WTC11 (cell line): ENCODE data around the gene MAGI2. TPM values are rescaled to one million over a fixed set of nuclear protein-coding genes. Genes with fewer than 3 reads are reported as not detected.

Experiments
- ATAC-seq: fragments of 200-7000 bp; cut with Tn5 transposase; 2 replicates; pipeline ENCODE4 v1.10.0; 2021; ENCODE audit warnings: mild to moderate bottlenecking, moderate library complexity
- CTCF ChIA-PET: fragments of 300-600 bp; sonication (Branson Sonifier 250); formaldehyde crosslinking; loops from one replicate; lab custom pipeline; 2021; ENCODE audit warnings: antibody characterized with exemption; lab: Charles Lee
- POLR2A ChIA-PET: fragments of 350-600 bp; sonication (Branson Sonifier 250); formaldehyde crosslinking; loops from one replicate; lab custom pipeline; 2021; ENCODE audit warnings: antibody characterized with exemption; lab: Charles Lee
- DNase-seq: peaks from one replicate; pipeline ENCODE4 v3.0.0; 2021; ENCODE audit warnings: low spot score
- H3K27ac Mint-ChIP-seq: 2 replicates; pipeline ENCODE4 v1.8.0; 2021; ENCODE audit warnings: mixed read lengths
- H3K27me3 Mint-ChIP-seq: 2 replicates; pipeline ENCODE4 v1.8.0; 2021; ENCODE audit warnings: low read depth, mild to moderate bottlenecking, moderate library complexity, mixed read lengths
- H3K36me3 Mint-ChIP-seq: 2 replicates; pipeline ENCODE4 v1.8.0; 2021; ENCODE audit warnings: mixed read lengths
- H3K4me1 Mint-ChIP-seq: 2 replicates; pipeline ENCODE4 v1.8.0; 2022; ENCODE audit warnings: mixed read lengths
- H3K4me3 Mint-ChIP-seq: 2 replicates; pipeline ENCODE4 v1.8.0; 2021; ENCODE audit warnings: mild to moderate bottlenecking, moderate library complexity, mixed read lengths
- H3K9me3 Mint-ChIP-seq: 2 replicates; pipeline ENCODE4 v1.8.0; 2021; ENCODE audit warnings: mixed read lengths
- ATF1 ChIP-seq: sonication (generic); formaldehyde crosslinking; IDR thresholded peaks from 2 replicates; pipeline ENCODE4 v1.8.1; 2023; ENCODE audit warnings: mild to moderate bottlenecking, moderate library complexity, missing genetic modification reagents
- ATF2 ChIP-seq: sonication (generic); formaldehyde crosslinking; IDR thresholded peaks from 2 replicates; pipeline ENCODE4 v1.8.1; 2022; ENCODE audit warnings: low read depth, missing genetic modification reagents, borderline replicate concordance
- FOXP1 ChIP-seq: sonication (generic); formaldehyde crosslinking; IDR thresholded peaks from 2 replicates; pipeline ENCODE4 v1.8.0; 2022; ENCODE audit warnings: missing genetic modification reagents, mild to moderate bottlenecking, moderate library complexity, borderline replicate concordance
- IRF2 ChIP-seq: sonication (generic); formaldehyde crosslinking; IDR thresholded peaks from 2 replicates; pipeline ENCODE4 v1.8.0; 2022; ENCODE audit warnings: low read depth, missing genetic modification reagents, borderline replicate concordance
- KAT7 ChIP-seq: sonication (generic); formaldehyde crosslinking; IDR thresholded peaks from 2 replicates; pipeline ENCODE4 v1.8.1; 2023; ENCODE audit warnings: missing genetic modification reagents, mild to moderate bottlenecking, borderline replicate concordance
- NFE2L1 ChIP-seq: sonication (generic); formaldehyde crosslinking; IDR thresholded peaks from 2 replicates; pipeline ENCODE4 v1.8.1; 2023; ENCODE audit warnings: missing genetic modification reagents
- NFYB ChIP-seq: sonication (generic); formaldehyde crosslinking; conservative IDR thresholded peaks from 2 replicates; pipeline ENCODE4 v1.8.0; 2022; ENCODE audit warnings: low read depth, missing genetic modification reagents
- NR3C1 ChIP-seq: sonication (generic); formaldehyde crosslinking; conservative IDR thresholded peaks from 2 replicates; pipeline ENCODE4 v1.8.1; 2023; ENCODE audit warnings: low read depth, mild to moderate bottlenecking, missing genetic modification reagents
- OVOL2 ChIP-seq: fragments of 250-450 bp; sonication (Bioruptor Pico); IDR thresholded peaks from 2 replicates; pipeline ENCODE4 v1.9.0; 2021; ENCODE audit warnings: mild to moderate bottlenecking, borderline replicate concordance
- TCF7 ChIP-seq: sonication (generic); formaldehyde crosslinking; IDR thresholded peaks from 2 replicates; pipeline ENCODE4 v1.8.0; 2022; ENCODE audit warnings: mild to moderate bottlenecking, low read depth, missing genetic modification reagents, moderate library complexity
- ZNF121 ChIP-seq: sonication (generic); formaldehyde crosslinking; IDR thresholded peaks from 2 replicates; pipeline ENCODE4 v1.8.0; 2023; ENCODE audit warnings: missing genetic modification reagents
- ZNF232 ChIP-seq: sonication (generic); formaldehyde crosslinking; IDR thresholded peaks from 2 replicates; pipeline ENCODE4 v1.8.0; 2022; ENCODE audit warnings: mild to moderate bottlenecking, missing genetic modification reagents
- ZNF263 ChIP-seq: sonication (generic); formaldehyde crosslinking; IDR thresholded peaks from 2 replicates; pipeline ENCODE4 v1.8.1; 2022; ENCODE audit warnings: low read depth, mild to moderate bottlenecking, moderate library complexity, missing genetic modification reagents
- ZNF671 ChIP-seq: fragments of 250-450 bp; sonication (Bioruptor Pico); IDR thresholded peaks from 2 replicates; pipeline ENCODE4 v1.8.0; 2021; ENCODE audit warnings: mild to moderate bottlenecking
- total RNA-seq: library from RNA; stranded (reverse); gene quantifications from 3 replicates; pipeline ENCODE4 v1.2.3, GENCODE V29; 2021
- TF ChIP-seq, protein P1 (sequence below): fragments of 200-600 bp; IDR thresholded peaks from 2 replicates; pipeline ENCODE4 v1.8.0; 2022; ENCODE audit warnings: antibody characterized with exemption
- TF ChIP-seq, protein P2 (sequence below): sonication (generic); formaldehyde crosslinking; conservative IDR thresholded peaks from 2 replicates; pipeline ENCODE4 v1.8.1; 2023; ENCODE audit warnings: mild to moderate bottlenecking, low read depth, missing genetic modification reagents, moderate library complexity
- TF ChIP-seq, protein P3 (sequence below): sonication (generic); formaldehyde crosslinking; IDR thresholded peaks from 2 replicates; pipeline ENCODE4 v1.8.0; 2023; ENCODE audit warnings: mild to moderate bottlenecking, missing genetic modification reagents

MAGI2 gene
- total RNA-seq, 1 experiment from 2014 or later, result 26.6 TPM

DNA sequence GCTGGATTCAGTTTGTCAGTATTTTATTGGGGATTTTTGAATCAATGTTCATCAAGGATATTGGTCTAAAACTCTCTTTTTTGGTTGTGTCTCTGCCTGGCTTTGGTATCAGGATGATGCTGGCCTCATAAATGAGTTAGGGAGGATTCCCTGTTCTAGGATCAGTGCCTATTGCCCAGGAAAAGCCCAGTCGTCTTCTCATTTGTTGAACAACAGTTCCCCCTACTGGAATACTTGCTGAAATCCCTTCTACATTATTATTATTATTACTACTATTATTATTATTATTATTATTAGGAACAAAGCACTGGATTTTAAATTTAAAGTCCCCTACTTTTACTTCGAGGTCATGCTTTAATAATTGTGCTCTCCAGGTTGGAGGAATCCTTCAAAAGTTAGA, 528.9 kb downstream of the MAGI2 start:
- Mint-ChIP-seq H3K4me1 (no peaks in the 10 kb centered on the region), H3K27me3 (no peaks in the 10 kb centered on the region), H3K9me3 (peaks cover 5% of the 10 kb centered on the region), H3K27ac (no peak overlapping the region), H3K36me3 (peaks cover 5% of the 10 kb centered on the region; the same call in 1 of the 2 replicates), H3K4me3 (no peak overlapping the region)
- CTCF ChIA-PET, result no interaction called here
- POLR2A ChIA-PET, result no interaction called here
- TF ChIP-seq IRF2 (CRISPR knock-in tag) (no peak), ZNF121 (no peak), OVOL2 (CRISPR knock-in tag) (no peak), ZNF232 (no peak), ZNF263 (CRISPR knock-in tag) (peak; percentile 33; the same call in 1 of the 2 replicates), NFYB (CRISPR knock-in tag) (no peak), TCF7 (CRISPR knock-in tag) (no peak)
- TF ChIP-seq, protein P1, sequence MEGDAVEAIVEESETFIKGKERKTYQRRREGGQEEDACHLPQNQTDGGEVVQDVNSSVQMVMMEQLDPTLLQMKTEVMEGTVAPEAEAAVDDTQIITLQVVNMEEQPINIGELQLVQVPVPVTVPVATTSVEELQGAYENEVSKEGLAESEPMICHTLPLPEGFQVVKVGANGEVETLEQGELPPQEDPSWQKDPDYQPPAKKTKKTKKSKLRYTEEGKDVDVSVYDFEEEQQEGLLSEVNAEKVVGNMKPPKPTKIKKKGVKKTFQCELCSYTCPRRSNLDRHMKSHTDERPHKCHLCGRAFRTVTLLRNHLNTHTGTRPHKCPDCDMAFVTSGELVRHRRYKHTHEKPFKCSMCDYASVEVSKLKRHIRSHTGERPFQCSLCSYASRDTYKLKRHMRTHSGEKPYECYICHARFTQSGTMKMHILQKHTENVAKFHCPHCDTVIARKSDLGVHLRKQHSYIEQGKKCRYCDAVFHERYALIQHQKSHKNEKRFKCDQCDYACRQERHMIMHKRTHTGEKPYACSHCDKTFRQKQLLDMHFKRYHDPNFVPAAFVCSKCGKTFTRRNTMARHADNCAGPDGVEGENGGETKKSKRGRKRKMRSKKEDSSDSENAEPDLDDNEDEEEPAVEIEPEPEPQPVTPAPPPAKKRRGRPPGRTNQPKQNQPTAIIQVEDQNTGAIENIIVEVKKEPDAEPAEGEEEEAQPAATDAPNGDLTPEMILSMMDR, result peak; percentile 33; the same call in 1 of the 2 replicates
- no peak for ATAC-seq
- DNase-seq, result no peak

GRCh38 chr7:78912781-78913180, 540.7 kb downstream of the MAGI2 start:
- Mint-ChIP-seq H3K27ac (no peak overlapping the region), H3K4me1 (no peaks in the 10 kb centered on the region), H3K36me3 (no peaks in the 10 kb centered on the region), H3K27me3 (no peaks in the 10 kb centered on the region), H3K9me3 (peaks cover 3% of the 10 kb centered on the region; the same call in 1 of the 2 replicates), H3K4me3 (no peak overlapping the region)
- TF ChIP-seq NR3C1 (CRISPR knock-in tag), result no peak
- TF ChIP-seq, protein P2, sequence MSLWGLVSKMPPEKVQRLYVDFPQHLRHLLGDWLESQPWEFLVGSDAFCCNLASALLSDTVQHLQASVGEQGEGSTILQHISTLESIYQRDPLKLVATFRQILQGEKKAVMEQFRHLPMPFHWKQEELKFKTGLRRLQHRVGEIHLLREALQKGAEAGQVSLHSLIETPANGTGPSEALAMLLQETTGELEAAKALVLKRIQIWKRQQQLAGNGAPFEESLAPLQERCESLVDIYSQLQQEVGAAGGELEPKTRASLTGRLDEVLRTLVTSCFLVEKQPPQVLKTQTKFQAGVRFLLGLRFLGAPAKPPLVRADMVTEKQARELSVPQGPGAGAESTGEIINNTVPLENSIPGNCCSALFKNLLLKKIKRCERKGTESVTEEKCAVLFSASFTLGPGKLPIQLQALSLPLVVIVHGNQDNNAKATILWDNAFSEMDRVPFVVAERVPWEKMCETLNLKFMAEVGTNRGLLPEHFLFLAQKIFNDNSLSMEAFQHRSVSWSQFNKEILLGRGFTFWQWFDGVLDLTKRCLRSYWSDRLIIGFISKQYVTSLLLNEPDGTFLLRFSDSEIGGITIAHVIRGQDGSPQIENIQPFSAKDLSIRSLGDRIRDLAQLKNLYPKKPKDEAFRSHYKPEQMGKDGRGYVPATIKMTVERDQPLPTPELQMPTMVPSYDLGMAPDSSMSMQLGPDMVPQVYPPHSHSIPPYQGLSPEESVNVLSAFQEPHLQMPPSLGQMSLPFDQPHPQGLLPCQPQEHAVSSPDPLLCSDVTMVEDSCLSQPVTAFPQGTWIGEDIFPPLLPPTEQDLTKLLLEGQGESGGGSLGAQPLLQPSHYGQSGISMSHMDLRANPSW, result no peak
- TF ChIP-seq, protein P3, sequence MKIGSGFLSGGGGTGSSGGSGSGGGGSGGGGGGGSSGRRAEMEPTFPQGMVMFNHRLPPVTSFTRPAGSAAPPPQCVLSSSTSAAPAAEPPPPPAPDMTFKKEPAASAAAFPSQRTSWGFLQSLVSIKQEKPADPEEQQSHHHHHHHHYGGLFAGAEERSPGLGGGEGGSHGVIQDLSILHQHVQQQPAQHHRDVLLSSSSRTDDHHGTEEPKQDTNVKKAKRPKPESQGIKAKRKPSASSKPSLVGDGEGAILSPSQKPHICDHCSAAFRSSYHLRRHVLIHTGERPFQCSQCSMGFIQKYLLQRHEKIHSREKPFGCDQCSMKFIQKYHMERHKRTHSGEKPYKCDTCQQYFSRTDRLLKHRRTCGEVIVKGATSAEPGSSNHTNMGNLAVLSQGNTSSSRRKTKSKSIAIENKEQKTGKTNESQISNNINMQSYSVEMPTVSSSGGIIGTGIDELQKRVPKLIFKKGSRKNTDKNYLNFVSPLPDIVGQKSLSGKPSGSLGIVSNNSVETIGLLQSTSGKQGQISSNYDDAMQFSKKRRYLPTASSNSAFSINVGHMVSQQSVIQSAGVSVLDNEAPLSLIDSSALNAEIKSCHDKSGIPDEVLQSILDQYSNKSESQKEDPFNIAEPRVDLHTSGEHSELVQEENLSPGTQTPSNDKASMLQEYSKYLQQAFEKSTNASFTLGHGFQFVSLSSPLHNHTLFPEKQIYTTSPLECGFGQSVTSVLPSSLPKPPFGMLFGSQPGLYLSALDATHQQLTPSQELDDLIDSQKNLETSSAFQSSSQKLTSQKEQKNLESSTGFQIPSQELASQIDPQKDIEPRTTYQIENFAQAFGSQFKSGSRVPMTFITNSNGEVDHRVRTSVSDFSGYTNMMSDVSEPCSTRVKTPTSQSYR (CRISPR knock-in tag), result no peak
- TF ChIP-seq FOXP1 (CRISPR knock-in tag), result no peak
- no peak for TF ChIP-seq ATF2 (CRISPR knock-in tag)
- no peak for TF ChIP-seq NFE2L1
- no peak for ATAC-seq
- POLR2A ChIA-PET, result no interaction called here
- no peak for DNase-seq
- CTCF ChIA-PET, result no interaction called here

DNA sequence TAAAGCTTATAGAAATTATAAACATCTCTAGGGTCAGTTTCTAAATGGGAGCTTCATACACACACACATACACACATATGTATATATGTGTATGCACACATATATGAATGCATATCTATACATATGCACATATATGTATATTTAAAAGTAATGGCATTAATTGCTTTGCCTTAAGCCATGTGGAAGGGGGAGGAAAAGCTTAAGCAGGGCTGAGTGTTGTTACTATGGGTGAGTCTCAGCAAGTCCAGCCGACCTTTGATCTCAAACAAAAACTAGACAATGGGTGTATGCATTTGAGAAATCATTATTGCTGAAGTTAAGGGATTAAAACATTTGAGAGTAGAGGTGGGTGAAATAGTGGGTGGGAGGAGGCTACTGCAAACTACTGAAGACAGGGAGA, 546.7 kb downstream of the MAGI2 start:
- DNase-seq (no peak), ATAC-seq (no peak)
- H3K9me3 Mint-ChIP-seq, result peaks cover 3% of the 10 kb centered on the region; the same call in 1 of the 2 replicates
- POLR2A ChIA-PET, result no interaction called here
- H3K27me3 Mint-ChIP-seq, result no peaks in the 10 kb centered on the region
- H3K27ac Mint-ChIP-seq, result no peak overlapping the region
- TF ChIP-seq, protein P3 (CRISPR knock-in tag), result no peak
- TF ChIP-seq ZNF671 (CRISPR knock-in tag), result no peak
- TF ChIP-seq KAT7, result no peak
- TF ChIP-seq ATF1 (CRISPR knock-in tag), result no peak
- CTCF ChIA-PET, result no interaction called here
- H3K36me3 Mint-ChIP-seq, result no peaks in the 10 kb centered on the region
- no peak overlapping the region for H3K4me3 Mint-ChIP-seq
- peaks cover 8% of the 10 kb centered on the region for H3K4me1 Mint-ChIP-seq
